ENCODE measurements around the gene REEP3.

GRCh38 chr10:63534723-63535122 lies 13.5 kb downstream of the REEP3 start:
- no peak for TF ChIP-seq EZH2 (IDR thresholded peaks at IDR 0.05; ENCODE audit: insufficient read depth, poor library complexity, severe bottlenecking)
- TF ChIP-seq EZH2phosphoT487 (IDR thresholded peaks at IDR 0.05; ENCODE audit: insufficient read depth, low read depth), result no peak
